ENCODE data around the gene RNF208. TPM values are rescaled to one million over a fixed set of nuclear protein-coding genes. Genes with fewer than 3 reads are reported as not detected.

RNF208 gene
- total and polyA plus RNA-seq, 9 of the 15 experiments (the other 6 are each of a cell fraction or from before 2014, with no cell fraction given), result 0.15 to 6.9 (median 0.50) TPM; not detected in 2

- TF ChIP-seq PTTG1 (tag; IDR thresholded peaks at IDR 0.05; ENCODE audit: low read depth) (no peak), MITF (IDR thresholded peaks at IDR 0.05) (peak; percentile 64; the same call in 1 of the 2 replicates), ZNF586 (CRISPR knock-in tag; conservative IDR thresholded peaks at IDR 0.05) (no peak), MAFK (IDR thresholded peaks at IDR 0.05; ENCODE audit: low read length) (no peak), ZNF24 (IDR thresholded peaks at IDR 0.05) (no peak; the same call in 1 of the 2 replicates), NEUROD1 (IDR thresholded peaks at IDR 0.05; ENCODE audit: borderline replicate concordance, low read depth, low read length, partially characterized antibody) (peak; percentile 49), POLR2G (IDR thresholded peaks at IDR 0.05; ENCODE audit: low read depth, low read length) (peak; percentile 35), MAFG (tag; conservative IDR thresholded peaks at IDR 0.05) (no peak), FOXA1 (IDR thresholded peaks at IDR 0.05; ENCODE audit: borderline replicate concordance) (peak; percentile 61; the same call in 1 of the 2 replicates), DIDO1 (tag; IDR thresholded peaks at IDR 0.05; ENCODE audit: low read depth) (no peak), PATZ1 (CRISPR knock-in tag; IDR thresholded peaks at IDR 0.05; ENCODE audit: borderline replicate concordance) (peak; percentile 36; the same call in 1 of the 2 replicates), ZNF175 (CRISPR knock-in tag; IDR thresholded peaks at IDR 0.05; ENCODE audit: low read depth) (no peak), BRD4 (IDR thresholded peaks at IDR 0.05) (no peak), YY1 (IDR thresholded peaks at IDR 0.05; ENCODE audit: borderline replicate concordance in 1 of 3, control insufficient read depth in 1 of 3, extremely low read depth in 1 of 3, insufficient read depth in 3 of 3, insufficient read length in 1 of 3, insufficient replicate concordance in 2 of 3, low read depth in 1 of 3, low read length in 2 of 3) (peak in 2 of 3 experiments; percentile 87 to 88), E2F1 (CRISPR knock-in tag; IDR thresholded peaks at IDR 0.05) (peak; percentile 87), GATAD2A (IDR thresholded peaks at IDR 0.05) (peak; percentile 70; the same call in 1 of the 2 replicates), ETS1 (conservative IDR thresholded peaks at IDR 0.05; ENCODE audit: control insufficient read depth, low read depth, low read length) (peak; percentile 60), ETV5 (CRISPR knock-in tag; IDR thresholded peaks at IDR 0.05; ENCODE audit: low read depth) (peak; percentile 92), NKRF (IDR thresholded peaks at IDR 0.05; ENCODE audit: borderline replicate concordance) (no peak)
These were observed 14.3 kb upstream of the RNF208 start (continued) for GRCh38 chr9:137236238-137236935.

All from K562 (cell line).